ENCODE measurements around the gene NR1I2. TPM values are rescaled to one million over a fixed set of nuclear protein-coding genes. Genes with fewer than 3 reads are reported as not detected.

Gene NR1I2
- total RNA-seq, 1 donor = not detected

DNA sequence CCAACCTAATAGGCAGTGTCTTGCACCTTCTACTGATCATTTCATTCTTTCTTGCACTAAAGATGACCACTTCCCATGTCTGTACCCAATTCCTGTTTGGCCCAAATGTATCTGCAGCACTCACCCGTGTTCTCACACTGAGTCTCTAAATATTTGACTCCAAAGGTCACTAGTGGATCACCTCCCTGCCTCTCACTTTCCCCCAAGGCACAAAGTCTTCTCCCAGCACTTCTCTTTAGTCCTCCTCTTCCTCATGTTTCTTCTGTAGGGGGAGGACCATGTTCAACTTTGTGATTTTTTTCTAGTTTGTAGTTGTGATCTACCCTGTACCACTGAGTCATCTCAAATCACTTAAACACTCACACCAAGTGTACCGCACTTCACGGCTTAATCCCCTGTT lies 13.9 kb downstream of the NR1I2 start:
- Histone ChIP-seq H3K4me3 (ENCODE audit: low read length) (no peak overlapping the region), H3K9me3 (ENCODE audit: low read depth, low read length) (no peaks in the 10 kb centered on the region), H3K4me1 (ENCODE audit: insufficient read depth, low read length) (no peaks in the 10 kb centered on the region), H3K27me3 (ENCODE audit: insufficient read depth, low read length) (no peaks in the 10 kb centered on the region)

- Histone ChIP-seq H3K9me3 (ENCODE audit: low read depth, low read length) (no peaks in the 10 kb centered on the region), H3K4me1 (ENCODE audit: insufficient read depth, low read length) (no peaks in the 10 kb centered on the region), H3K4me3 (ENCODE audit: low read length) (no peak overlapping the region), H3K27me3 (ENCODE audit: insufficient read depth, low read length) (no peaks in the 10 kb centered on the region)
Observed at GRCh38 chr3:119796368-119796767, 14.5 kb downstream of the NR1I2 start.

DNA sequence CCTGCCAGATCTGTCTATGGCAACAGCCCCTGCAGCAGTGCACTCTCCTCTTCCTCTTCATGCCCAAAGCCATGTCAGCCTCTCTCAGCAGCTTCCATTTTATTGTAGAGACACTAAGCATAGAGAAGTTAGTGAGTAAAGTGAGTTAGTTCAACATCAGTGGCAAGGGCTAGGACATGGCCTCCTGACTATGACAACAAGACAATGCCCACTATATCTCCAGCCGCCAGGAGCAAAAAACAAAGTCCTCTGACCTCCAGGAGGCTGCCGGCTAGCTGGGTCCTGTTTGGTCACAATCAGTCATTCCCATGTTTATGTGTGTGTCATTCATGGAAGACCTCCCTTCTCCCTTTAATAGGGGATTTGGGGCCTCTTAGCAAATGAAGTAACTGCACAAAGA lies 14.9 kb downstream of the NR1I2 start:
- no peak overlapping the region for H3K4me3 ChIP-seq (ENCODE audit: low read length)
- no peaks in the 10 kb centered on the region for H3K27me3 ChIP-seq (ENCODE audit: insufficient read depth, low read length)
- H3K9me3 ChIP-seq (ENCODE audit: low read depth, low read length) = no peaks in the 10 kb centered on the region
- H3K4me1 ChIP-seq (ENCODE audit: insufficient read depth, low read length) = no peaks in the 10 kb centered on the region

DNA sequence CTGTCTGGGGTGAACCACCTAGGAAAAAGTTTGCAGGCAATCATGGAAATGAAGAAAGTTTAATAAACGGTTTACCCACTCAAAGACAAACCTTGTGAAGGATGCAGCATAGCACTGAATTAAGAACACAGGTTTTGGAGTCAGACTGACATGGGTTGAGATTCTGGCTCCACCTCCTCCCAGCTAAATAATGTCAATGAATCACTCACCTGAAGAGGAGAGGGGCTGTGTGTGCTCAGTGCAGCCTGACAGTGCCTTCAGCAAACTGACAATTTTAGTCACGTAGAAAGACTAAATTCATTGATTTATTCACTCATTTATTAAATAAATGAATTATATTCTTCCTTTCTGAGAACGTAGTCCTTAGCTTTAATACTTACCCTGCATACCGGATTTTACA lies 18.9 kb downstream of the NR1I2 start:
- no peak overlapping the region for H3K4me3 ChIP-seq (ENCODE audit: low read length)
- no peaks in the 10 kb centered on the region for H3K27me3 ChIP-seq (ENCODE audit: insufficient read depth, low read length)
- H3K4me1 ChIP-seq (ENCODE audit: insufficient read depth, low read length) = no peaks in the 10 kb centered on the region
- H3K9me3 ChIP-seq (ENCODE audit: low read depth, low read length) = no peaks in the 10 kb centered on the region

DNA sequence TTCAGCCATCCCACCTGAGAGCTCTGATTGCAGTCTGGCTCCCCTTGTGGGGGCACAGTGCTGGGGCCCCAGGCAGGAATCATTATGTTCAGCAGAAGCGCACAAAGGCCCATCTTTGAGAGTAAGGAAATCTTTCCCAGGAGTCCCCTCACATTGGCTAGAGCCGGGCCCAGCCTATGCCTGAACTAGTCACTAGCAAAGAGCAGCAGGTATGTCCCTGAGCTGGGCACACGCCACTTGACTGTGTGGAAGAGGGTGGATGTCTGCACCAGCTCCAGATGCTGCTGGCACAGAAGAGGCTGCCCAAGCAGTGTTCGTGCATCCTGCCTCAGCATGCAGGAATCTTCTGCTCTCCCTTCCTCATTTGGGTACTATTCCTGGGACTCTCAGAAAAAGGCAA lies 26.3 kb downstream of the NR1I2 start:
- H3K9me3 ChIP-seq (ENCODE audit: low read depth, low read length) = no peaks in the 10 kb centered on the region
- H3K27me3 ChIP-seq (ENCODE audit: insufficient read depth, low read length) = no peaks in the 10 kb centered on the region
- no peak overlapping the region for H3K4me3 ChIP-seq (ENCODE audit: low read length)
- H3K4me1 ChIP-seq (ENCODE audit: insufficient read depth, low read length) = peaks cover 12% of the 10 kb centered on the region

- Histone ChIP-seq H3K9me3 (ENCODE audit: low read depth, low read length) (no peaks in the 10 kb centered on the region), H3K4me3 (ENCODE audit: low read length) (no peak overlapping the region), H3K4me1 (ENCODE audit: insufficient read depth, low read length) (peaks cover 12% of the 10 kb centered on the region), H3K27me3 (ENCODE audit: insufficient read depth, low read length) (no peaks in the 10 kb centered on the region)
Observed at GRCh38 chr3:119808843-119809242, 26.9 kb downstream of the NR1I2 start.

DNA sequence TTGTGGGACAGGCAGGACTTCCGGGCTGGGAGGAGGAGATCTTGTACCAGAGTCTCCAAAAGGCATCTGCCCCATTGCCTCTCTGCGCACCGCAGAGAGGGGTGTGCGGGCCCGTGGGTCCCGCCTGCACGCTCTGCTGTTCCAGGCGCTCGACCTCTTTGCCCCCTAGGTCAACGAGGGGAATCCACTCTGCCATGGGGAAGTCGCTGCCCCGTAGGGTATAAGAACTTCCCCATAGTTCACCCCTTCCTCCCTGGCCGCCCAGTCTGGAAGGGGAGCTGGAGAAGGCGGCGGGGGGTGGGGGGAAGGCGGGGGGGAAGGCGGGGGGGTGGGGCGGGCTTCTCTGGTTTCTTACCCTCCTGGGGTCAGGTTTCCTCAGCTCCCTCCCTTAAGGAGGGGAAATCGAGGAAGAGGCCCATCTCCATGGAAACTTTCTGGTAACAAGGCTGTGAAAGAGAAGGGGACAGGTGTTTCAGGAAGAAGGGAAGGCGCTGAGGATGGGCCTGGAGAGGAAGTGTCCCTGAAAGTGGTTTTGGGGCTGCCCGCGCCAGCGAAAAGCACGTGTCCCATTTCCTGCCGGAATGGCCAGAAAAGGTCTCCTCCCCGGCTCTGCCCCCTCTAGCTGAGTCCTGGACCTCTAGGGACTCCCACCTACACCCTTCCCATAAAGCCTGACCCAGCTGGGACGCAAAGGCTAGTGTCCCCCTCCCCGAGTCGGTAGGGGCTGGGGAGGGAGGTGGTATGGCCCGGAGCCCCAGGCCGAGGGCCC lies 27.5 kb downstream of the NR1I2 start:
- H3K4me3 ChIP-seq (ENCODE audit: low read length) = peak overlapping the region; percentile 47
- no peaks in the 10 kb centered on the region for H3K9me3 ChIP-seq (ENCODE audit: low read depth, low read length)
- no peaks in the 10 kb centered on the region for H3K27me3 ChIP-seq (ENCODE audit: insufficient read depth, low read length)
- H3K4me1 ChIP-seq (ENCODE audit: insufficient read depth, low read length) = peaks cover 12% of the 10 kb centered on the region

DNA sequence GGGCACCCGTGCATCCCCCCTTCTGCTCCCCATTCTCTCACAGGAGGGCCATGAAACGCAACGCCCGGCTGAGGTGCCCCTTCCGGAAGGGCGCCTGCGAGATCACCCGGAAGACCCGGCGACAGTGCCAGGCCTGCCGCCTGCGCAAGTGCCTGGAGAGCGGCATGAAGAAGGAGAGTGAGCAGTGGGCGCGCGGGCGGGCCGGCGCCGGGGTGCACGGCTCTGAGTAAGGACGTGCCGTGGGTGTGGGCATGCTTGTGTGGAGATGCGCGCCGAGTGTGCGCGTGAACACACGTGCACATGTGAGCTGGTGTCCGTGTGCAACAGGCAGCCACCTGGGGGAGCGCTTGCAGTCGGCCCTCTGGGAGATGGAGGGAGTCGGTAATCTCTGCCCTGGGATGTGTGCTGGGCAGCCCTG lies 28.1 kb downstream of the NR1I2 start:
- H3K4me3 ChIP-seq (ENCODE audit: low read length) = peak overlapping the region; percentile 47
- no peaks in the 10 kb centered on the region for H3K27me3 ChIP-seq (ENCODE audit: insufficient read depth, low read length)
- H3K9me3 ChIP-seq (ENCODE audit: low read depth, low read length) = no peaks in the 10 kb centered on the region
- peaks cover 12% of the 10 kb centered on the region for H3K4me1 ChIP-seq (ENCODE audit: insufficient read depth, low read length)

GRCh38 chr3:119812491-119813058 lies 30.7 kb downstream of the NR1I2 start:
- no peaks in the 10 kb centered on the region for H3K27me3 ChIP-seq (ENCODE audit: insufficient read depth, low read length)
- peaks cover 12% of the 10 kb centered on the region for H3K4me1 ChIP-seq (ENCODE audit: insufficient read depth, low read length)
- H3K9me3 ChIP-seq (ENCODE audit: low read depth, low read length) = no peaks in the 10 kb centered on the region
- no peak overlapping the region for H3K4me3 ChIP-seq (ENCODE audit: low read length)

GRCh38 chr3:119815716-119816115 lies 33.8 kb downstream of the NR1I2 start:
- no peaks in the 10 kb centered on the region for H3K9me3 ChIP-seq (ENCODE audit: low read depth, low read length)
- no peak overlapping the region for H3K4me3 ChIP-seq (ENCODE audit: low read length)
- H3K27me3 ChIP-seq (ENCODE audit: insufficient read depth, low read length) = no peaks in the 10 kb centered on the region
- H3K4me1 ChIP-seq (ENCODE audit: insufficient read depth, low read length) = peaks cover under 1% of the 10 kb centered on the region

DNA sequence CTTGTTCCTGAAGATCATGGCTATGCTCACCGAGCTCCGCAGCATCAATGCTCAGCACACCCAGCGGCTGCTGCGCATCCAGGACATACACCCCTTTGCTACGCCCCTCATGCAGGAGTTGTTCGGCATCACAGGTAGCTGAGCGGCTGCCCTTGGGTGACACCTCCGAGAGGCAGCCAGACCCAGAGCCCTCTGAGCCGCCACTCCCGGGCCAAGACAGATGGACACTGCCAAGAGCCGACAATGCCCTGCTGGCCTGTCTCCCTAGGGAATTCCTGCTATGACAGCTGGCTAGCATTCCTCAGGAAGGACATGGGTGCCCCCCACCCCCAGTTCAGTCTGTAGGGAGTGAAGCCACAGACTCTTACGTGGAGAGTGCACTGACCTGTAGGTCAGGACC lies 35.2 kb downstream of the NR1I2 start:
- no peak overlapping the region for H3K4me3 ChIP-seq (ENCODE audit: low read length)
- no peaks in the 10 kb centered on the region for H3K27me3 ChIP-seq (ENCODE audit: insufficient read depth, low read length)
- no peaks in the 10 kb centered on the region for H3K4me1 ChIP-seq (ENCODE audit: insufficient read depth, low read length)
- H3K9me3 ChIP-seq (ENCODE audit: low read depth, low read length) = no peaks in the 10 kb centered on the region

DNA sequence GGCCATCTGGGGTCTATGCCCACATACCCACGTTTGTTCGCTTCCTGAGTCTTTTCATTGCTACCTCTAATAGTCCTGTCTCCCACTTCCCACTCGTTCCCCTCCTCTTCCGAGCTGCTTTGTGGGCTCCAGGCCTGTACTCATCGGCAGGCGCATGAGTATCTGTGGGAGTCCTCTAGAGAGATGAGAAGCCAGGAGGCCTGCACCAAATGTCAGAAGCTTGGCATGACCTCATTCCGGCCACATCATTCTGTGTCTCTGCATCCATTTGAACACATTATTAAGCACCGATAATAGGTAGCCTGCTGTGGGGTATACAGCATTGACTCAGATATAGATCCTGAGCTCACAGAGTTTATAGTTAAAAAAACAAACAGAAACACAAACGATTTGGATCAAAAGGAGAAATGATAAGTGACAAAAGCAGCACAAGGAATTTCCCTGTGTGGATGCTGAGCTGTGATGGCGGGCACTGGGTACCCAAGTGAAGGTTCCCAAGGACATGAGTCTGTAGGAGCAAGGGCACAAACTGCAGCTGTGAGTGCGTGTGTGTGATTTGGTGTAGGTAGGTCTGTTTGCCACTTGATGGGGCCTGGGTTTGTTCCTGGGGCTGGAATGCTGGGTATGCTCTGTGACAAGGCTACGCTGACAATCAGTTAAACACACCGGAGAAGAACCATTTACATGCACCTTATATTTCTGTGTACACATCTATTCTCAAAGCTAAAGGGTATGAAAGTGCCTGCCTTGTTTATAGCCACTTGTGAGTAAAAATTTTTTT lies 35.9 kb downstream of the NR1I2 start:
- H3K4me3 ChIP-seq (ENCODE audit: low read length) = no peak overlapping the region
- H3K9me3 ChIP-seq (ENCODE audit: low read depth, low read length) = no peaks in the 10 kb centered on the region
- H3K4me1 ChIP-seq (ENCODE audit: insufficient read depth, low read length) = no peaks in the 10 kb centered on the region
- no peaks in the 10 kb centered on the region for H3K27me3 ChIP-seq (ENCODE audit: insufficient read depth, low read length)

DNA sequence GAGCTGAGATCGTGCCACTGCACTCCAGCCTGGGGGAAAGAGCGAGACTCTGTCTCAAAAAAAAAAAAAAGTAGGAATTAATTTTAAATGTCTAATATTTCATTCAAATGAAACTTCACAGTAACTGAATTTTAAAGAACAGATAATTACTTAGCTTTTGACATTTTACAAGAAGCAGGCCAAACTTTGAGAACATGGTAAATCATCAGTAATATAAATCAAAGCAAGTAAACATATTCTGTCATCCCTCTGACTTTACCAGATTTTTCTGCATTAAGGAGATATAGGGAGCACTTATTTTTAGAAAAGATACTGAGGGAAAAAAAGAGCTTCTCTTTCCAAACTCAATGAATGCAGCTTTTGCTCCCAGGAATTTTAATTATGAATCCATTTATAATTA lies 37.0 kb downstream of the NR1I2 start:
- no peaks in the 10 kb centered on the region for H3K4me1 ChIP-seq (ENCODE audit: insufficient read depth, low read length)
- H3K4me3 ChIP-seq (ENCODE audit: low read length) = no peak overlapping the region
- H3K27me3 ChIP-seq (ENCODE audit: insufficient read depth, low read length) = no peaks in the 10 kb centered on the region
- H3K9me3 ChIP-seq (ENCODE audit: low read depth, low read length) = no peaks in the 10 kb centered on the region

- Histone ChIP-seq H3K9me3 (ENCODE audit: low read depth, low read length) (no peaks in the 10 kb centered on the region), H3K4me3 (ENCODE audit: low read length) (no peak overlapping the region), H3K27me3 (ENCODE audit: insufficient read depth, low read length) (no peaks in the 10 kb centered on the region), H3K4me1 (ENCODE audit: insufficient read depth, low read length) (no peaks in the 10 kb centered on the region)
Observed at GRCh38 chr3:119819806-119820205, 37.9 kb downstream of the NR1I2 start.

DNA sequence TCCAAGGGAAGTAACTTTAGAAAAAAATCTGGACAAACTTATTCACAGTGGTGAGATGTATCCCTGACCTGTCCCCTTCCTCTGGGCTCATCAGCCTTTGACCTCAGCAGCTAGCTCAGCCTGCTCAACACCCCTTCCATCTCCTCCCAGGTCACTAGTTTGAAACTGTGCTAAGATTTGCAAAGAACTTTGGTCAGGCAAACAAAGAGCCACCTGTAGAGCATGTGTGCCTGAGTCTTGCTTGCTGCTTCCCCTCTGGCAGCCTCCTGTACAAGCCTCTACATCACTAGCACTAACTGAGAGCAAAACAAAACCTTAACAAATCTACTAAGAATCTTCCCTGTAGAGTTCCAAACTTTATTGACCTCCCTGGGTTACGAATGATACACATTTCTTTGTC lies 43.9 kb downstream of the NR1I2 start:
- Histone ChIP-seq H3K27me3 (ENCODE audit: insufficient read depth, low read length) (no peaks in the 10 kb centered on the region), H3K4me3 (ENCODE audit: low read length) (no peak overlapping the region), H3K9me3 (ENCODE audit: low read depth, low read length) (no peaks in the 10 kb centered on the region), H3K4me1 (ENCODE audit: insufficient read depth, low read length) (no peaks in the 10 kb centered on the region)
